H9 (cell line): Measurements from ENCODE around the gene FAM53B. TPM values are rescaled to one million over a fixed set of nuclear protein-coding genes. Genes with fewer than 3 reads are reported as not detected.

Experiments
- DNase-seq: peaks from one replicate; pipeline ENCODE4 v3.0.0-alpha.2; 2017
- H2AFZ ChIP-seq: one replicate; pipeline ENCODE4 v1.6.1; 2013; ENCODE audit warnings: mild to moderate bottlenecking, low read length, control low read depth, moderate library complexity
- H2AK5ac ChIP-seq: 2 replicates; pipeline ENCODE4 v1.6.1; 2013; ENCODE audit warnings: low read length, control low read depth, mixed read lengths; ENCODE audit not compliant: insufficient read length
- H2BK120ac ChIP-seq: one replicate; pipeline ENCODE4 v1.6.1; 2013; ENCODE audit warnings: low read depth, mild to moderate bottlenecking, low read length, control low read depth, inconsistent platforms; ENCODE audit not compliant: poor library complexity, severe bottlenecking
- H2BK12ac ChIP-seq: 2 replicates; pipeline ENCODE4 v1.6.1; 2013; ENCODE audit warnings: low read length, control low read depth, mixed read lengths, low read depth; ENCODE audit not compliant: insufficient read length
- H2BK15ac ChIP-seq: 2 replicates; pipeline ENCODE4 v1.6.1; 2013; ENCODE audit warnings: low read depth, low read length, control low read depth
- H2BK20ac ChIP-seq: one replicate; pipeline ENCODE4 v1.6.1; 2013; ENCODE audit warnings: low read depth, mild to moderate bottlenecking, low read length, control low read depth, inconsistent platforms; ENCODE audit not compliant: poor library complexity, severe bottlenecking
- H2BK5ac ChIP-seq: 2 replicates; pipeline ENCODE4 v1.6.1; 2013; ENCODE audit warnings: low read length, control low read depth, mixed read lengths; ENCODE audit not compliant: insufficient read length
- H3K14ac ChIP-seq: 2 replicates; pipeline ENCODE4 v1.6.1; 2013; ENCODE audit warnings: low read length, control low read depth; ENCODE audit not compliant: insufficient read depth
- H3K18ac ChIP-seq: 2 replicates; pipeline ENCODE4 v1.6.1; 2013; ENCODE audit warnings: low read depth, mild to moderate bottlenecking, mixed read lengths, low read length, control low read depth; ENCODE audit not compliant: insufficient read length
- H3K23ac ChIP-seq: 2 replicates; pipeline ENCODE4 v1.6.1; 2013; ENCODE audit warnings: low read length, control low read depth, mixed read lengths, low read depth; ENCODE audit not compliant: insufficient read length
- H3K23me2 ChIP-seq: 2 replicates; pipeline ENCODE4 v1.6.1; 2013; ENCODE audit warnings: low read depth, mild to moderate bottlenecking, mixed read lengths, low read length, control low read depth; ENCODE audit not compliant: insufficient read length, poor library complexity, severe bottlenecking
- H3K27ac ChIP-seq: 2 replicates; pipeline ENCODE4 v1.5.1; 2013; ENCODE audit warnings: low read length, control low read depth, mixed read lengths, low read depth; ENCODE audit not compliant: insufficient read length
- H3K27me3 ChIP-seq: 2 replicates; pipeline ENCODE4 v1.6.1; 2013; ENCODE audit warnings: low read length, control low read depth, inconsistent platforms; ENCODE audit not compliant: insufficient read depth
- H3K4ac ChIP-seq: 2 replicates; pipeline ENCODE4 v1.6.1; 2013; ENCODE audit warnings: low read depth, mild to moderate bottlenecking, control low read depth, inconsistent platforms, low read length, moderate library complexity
- H3K4me1 ChIP-seq: 2 replicates; pipeline ENCODE4 v1.6.1; 2013; ENCODE audit warnings: low read length, control low read depth, inconsistent platforms; ENCODE audit not compliant: insufficient read depth
- H3K4me2 ChIP-seq: 2 replicates; pipeline ENCODE4 v1.6.1; 2013; ENCODE audit warnings: low read length, control low read depth, mixed read lengths; ENCODE audit not compliant: insufficient read length, insufficient read depth
- H3K56ac ChIP-seq: 2 replicates; pipeline ENCODE4 v1.6.1; 2013; ENCODE audit warnings: low read depth, mild to moderate bottlenecking, mixed read lengths, low read length, control low read depth; ENCODE audit not compliant: insufficient read length
- H3K79me1 ChIP-seq: 2 replicates; pipeline ENCODE4 v1.6.1; 2013; ENCODE audit warnings: low read depth, mild to moderate bottlenecking, moderate library complexity, low read length, control low read depth, inconsistent platforms; ENCODE audit not compliant: insufficient read depth, poor library complexity, severe bottlenecking
- H3K79me2 ChIP-seq: 2 replicates; pipeline ENCODE4 v1.6.1; 2013; ENCODE audit warnings: low read length, control low read depth, inconsistent platforms; ENCODE audit not compliant: insufficient read depth
- H3K9ac ChIP-seq: 2 replicates; pipeline ENCODE4 v1.6.1; 2013; ENCODE audit warnings: low read length, control low read depth, mixed read lengths; ENCODE audit not compliant: insufficient read length; ENCODE audit errors: extremely low read depth
- H3K9me3 ChIP-seq: one replicate; pipeline ENCODE4 v1.6.1; 2013; ENCODE audit warnings: low read depth, low read length, inconsistent platforms; ENCODE audit not compliant: control insufficient read depth
- H3T11ph ChIP-seq: one replicate; pipeline ENCODE4 v1.6.1; 2013; ENCODE audit warnings: mild to moderate bottlenecking, low read length, control low read depth, inconsistent platforms
- H4K20me1 ChIP-seq: one replicate; pipeline ENCODE4 v1.6.1; 2013; ENCODE audit not compliant: control insufficient read depth, insufficient read length, insufficient read depth
- H4K5ac ChIP-seq: 2 replicates; pipeline ENCODE4 v1.6.1; 2013; ENCODE audit warnings: low read depth, mild to moderate bottlenecking, mixed read lengths, low read length, control low read depth; ENCODE audit not compliant: insufficient read length
- H4K8ac ChIP-seq: replicated peaks from 2 replicates; pipeline ENCODE4 v1.6.1; 2013; ENCODE audit warnings: low read length, control low read depth, mixed read lengths, low read depth; ENCODE audit not compliant: insufficient read length
- H4K91ac ChIP-seq: 2 replicates; pipeline ENCODE4 v1.6.1; 2013; ENCODE audit warnings: low read depth, mild to moderate bottlenecking, moderate library complexity, mixed read lengths, low read length, control low read depth; ENCODE audit not compliant: insufficient read length
- H3K27ac Mint-ChIP-seq, 3 experiments: 2 replicates in 2 of 3; 3 replicates in 1 of 3; pipeline ENCODE4 v1.8.0; 2020 to 2021; ENCODE audit warnings: mixed read lengths in 3 of 3, mild to moderate bottlenecking in 1 of 3, moderate library complexity in 1 of 3
- H3K27me3 Mint-ChIP-seq: 2 replicates; pipeline ENCODE4 v1.8.0; 2021; ENCODE audit warnings: low read depth, mild to moderate bottlenecking, moderate library complexity, mixed read lengths
- H3K36me3 Mint-ChIP-seq, 3 experiments: 2 replicates in 2 of 3; 3 replicates in 1 of 3; pipeline ENCODE4 v1.8.0; 2020 to 2021; ENCODE audit warnings: low read depth in 3 of 3, mixed read lengths in 3 of 3; ENCODE audit not compliant: insufficient read depth in 1 of 3
- H3K4me1 Mint-ChIP-seq, 2 experiments: 2 replicates each; pipeline ENCODE4 v1.8.0; 2020; ENCODE audit warnings: mixed read lengths in 2 of 2
- H3K4me3 Mint-ChIP-seq, 2 experiments: 2 replicates in 1 of 2; 3 replicates in 1 of 2; pipeline ENCODE4 v1.8.0; 2020 to 2021; ENCODE audit warnings: mild to moderate bottlenecking in 2 of 2, mixed read lengths in 2 of 2, moderate library complexity in 1 of 2
- H3K9me3 Mint-ChIP-seq, 2 experiments: 2 replicates in 1 of 2; 3 replicates in 1 of 2; pipeline ENCODE4 v1.8.0; 2020; ENCODE audit warnings: mild to moderate bottlenecking in 2 of 2, mixed read lengths in 2 of 2, moderate library complexity in 1 of 2
- CTCF ChIP-seq: fragments of 200-600 bp; sonication (generic); conservative IDR thresholded peaks from 3 replicates; pipeline ENCODE4 v1.8.0; 2021; ENCODE audit warnings: antibody characterized with exemption, mild to moderate bottlenecking
- WGBS: extraction: QIAGEN DNeasy Blood & Tissue Kit; methylation state at CpG from one replicate; pipeline ENCODE4 v1.1.7; 2013; ENCODE audit warnings: missing lambda C conversion rate, low lambda C conversion rate, mixed read lengths; ENCODE audit not compliant: insufficient read length; ENCODE audit errors: extremely low coverage; 5-methylcytosine and 5-hydroxymethylcytosine counted together
- total RNA-seq: library from RNA; stranded (reverse); gene quantifications from 2 replicates; pipeline ENCODE4 v1.2.1, GENCODE V29; 2021

The FAM53B gene
- total RNA-seq, 1 experiment from 2014 or later: 11.5 TPM

- Histone ChIP-seq H2BK20ac (no peak overlapping the region), H2AFZ (no peak overlapping the region), H3K23ac (no peak overlapping the region), H3T11ph (no peak overlapping the region), H3K4me1 (peaks cover 6% of the 10 kb centered on the region; the same call in 1 of the 2 replicates), H3K4me2 (no peak overlapping the region), H3K56ac (no peak overlapping the region), H3K23me2 (no peaks in the 10 kb centered on the region), H3K4ac (no peak overlapping the region), H3K9me3 (no peaks in the 10 kb centered on the region), H2BK15ac (no peak overlapping the region), H4K5ac (no peak overlapping the region), H2BK5ac (no peak overlapping the region), H3K79me2 (no peaks in the 10 kb centered on the region), H3K79me1 (no peaks in the 10 kb centered on the region), H3K27me3 (no peaks in the 10 kb centered on the region), H2BK12ac (no peak overlapping the region), H4K91ac (no peak overlapping the region), H3K27ac (no peak overlapping the region), H3K18ac (no peak overlapping the region), H2AK5ac (no peak overlapping the region), H4K8ac (no peak overlapping the region), H3K9ac (no peak overlapping the region), H3K14ac (no peak overlapping the region), H4K20me1 (peaks cover 2% of the 10 kb centered on the region), H2BK120ac (no peak overlapping the region)
- whole genome bisulfite sequencing: no CpG with 5 or more reads among the region's 8 CpGs
- no peak for DNase-seq
- Mint-ChIP-seq H3K9me3 (no peaks in the 10 kb centered on the region), H3K27me3 (no peaks in the 10 kb centered on the region), H3K4me1 (peaks cover 44 to 51% of the 10 kb centered on the region in 2 experiments), H3K4me3 (no peak overlapping the region), H3K27ac (no peak overlapping the region), H3K36me3 (peaks cover 0 to 4% (median 2%) of the 10 kb centered on the region in 3 experiments; a peak in 2 of 7 replicates)
- TF ChIP-seq CTCF: no peak
Measured at GRCh38 chr10:124652701-124653100, 91.5 kb downstream of the FAM53B start.
